DMS53 treated with DMSO at 0.1 percent for 48 hours (cell line): ENCODE results near the gene ARHGAP1.
"Not testable (repeated sequence)": the region's sequence is repeated elsewhere in the genome, so short reads cannot be mapped to it uniquely, and the experiment has no call there.

ENCODE experiments used
- DNase-seq: peaks from one replicate; lab custom pipeline; 2025; ENCODE audit not compliant: unreplicated experiment; lab: John Stamatoyannopoulos, UW

ARHGAP1 gene

DNA sequence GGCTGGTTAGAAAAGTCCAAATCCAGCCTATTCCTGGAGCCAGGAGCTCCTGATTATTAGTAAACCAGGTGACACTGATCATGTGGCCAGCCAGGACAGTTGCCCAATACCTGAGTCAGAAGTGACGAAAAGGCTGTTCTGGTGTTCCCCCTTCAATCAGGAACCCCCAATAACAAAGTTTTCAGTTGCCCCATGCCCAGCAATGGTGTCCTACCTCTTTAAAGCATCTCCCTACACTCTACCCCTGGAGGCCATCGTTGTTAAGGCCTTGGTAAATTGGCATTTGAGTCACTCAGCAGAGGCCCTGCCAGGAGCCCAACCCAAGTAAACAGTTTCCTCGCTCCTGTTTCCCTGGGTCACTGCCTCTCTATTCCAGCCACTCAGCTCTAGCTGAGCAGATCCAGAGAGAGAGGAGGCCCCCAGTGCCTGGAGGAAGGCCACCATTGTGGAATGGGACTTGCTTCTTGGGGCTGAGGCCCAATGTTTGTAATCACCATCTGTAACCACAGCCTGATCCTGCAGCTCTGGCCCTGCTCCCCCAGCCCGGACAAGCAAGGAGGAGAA, 25.0 kb downstream of the ARHGAP1 start:
- DNase-seq, result no peak

- no peak for DNase-seq
These were observed 25.7 kb downstream of the ARHGAP1 start for GRCh38 chr11:46674463-46675287.

GRCh38 chr11:46673713-46674462, 26.5 kb downstream of the ARHGAP1 start:
- no peak for DNase-seq

DNA sequence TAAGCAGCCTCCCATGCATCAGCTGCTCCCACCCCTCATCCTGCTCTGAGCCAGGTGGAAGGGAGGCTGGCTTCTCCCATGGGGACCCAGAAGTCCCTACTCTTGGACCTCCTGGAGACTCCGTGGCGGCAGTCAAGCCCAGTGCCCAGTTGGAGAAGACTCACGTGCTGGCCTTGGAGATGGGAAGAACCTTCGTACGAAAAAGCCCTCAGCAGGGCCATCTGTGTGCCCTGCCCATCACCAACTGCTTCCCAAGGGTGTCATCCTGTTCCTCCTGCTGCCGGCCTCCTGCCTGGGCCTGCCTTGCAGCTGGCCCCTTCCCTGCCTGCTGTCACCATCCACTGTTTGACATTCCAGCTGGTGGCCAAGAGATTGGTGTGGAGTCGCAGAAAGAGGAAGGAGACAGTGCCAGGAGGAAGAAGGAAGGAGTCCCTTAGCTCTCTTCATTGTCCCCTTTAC, 28.0 kb downstream of the ARHGAP1 start:
- no peak for DNase-seq

- no peak for DNase-seq
These were observed 28.5 kb downstream of the ARHGAP1 start for GRCh38 chr11:46671958-46672315.

- not testable (repeated sequence) for DNase-seq
These were observed 29.9 kb downstream of the ARHGAP1 start for GRCh38 chr11:46670521-46670920.

DNA sequence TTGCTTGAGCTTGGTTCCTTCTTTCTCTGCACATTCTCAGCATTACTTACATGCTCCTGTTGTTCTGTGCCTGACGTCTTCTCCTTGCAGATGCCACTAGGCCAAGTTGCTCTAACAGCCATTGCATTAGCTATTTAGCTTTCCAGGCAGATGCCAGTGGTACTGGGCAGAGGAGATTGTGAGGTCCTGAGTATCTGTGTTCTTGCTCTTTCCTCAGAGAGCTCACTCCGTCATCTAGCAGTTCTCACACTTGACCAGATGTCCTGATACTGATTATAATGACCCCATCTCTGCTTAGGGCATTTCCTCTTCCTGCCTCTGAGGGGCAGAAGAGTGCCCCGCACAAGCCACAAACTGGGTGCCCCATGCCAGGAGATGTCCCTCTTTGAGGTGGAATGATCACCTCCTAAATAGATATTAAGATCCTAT, 30.7 kb downstream of the ARHGAP1 start:
- no peak for DNase-seq

- no peak for DNase-seq
These were observed 31.8 kb downstream of the ARHGAP1 start for GRCh38 chr11:46668480-46669085.

DNA sequence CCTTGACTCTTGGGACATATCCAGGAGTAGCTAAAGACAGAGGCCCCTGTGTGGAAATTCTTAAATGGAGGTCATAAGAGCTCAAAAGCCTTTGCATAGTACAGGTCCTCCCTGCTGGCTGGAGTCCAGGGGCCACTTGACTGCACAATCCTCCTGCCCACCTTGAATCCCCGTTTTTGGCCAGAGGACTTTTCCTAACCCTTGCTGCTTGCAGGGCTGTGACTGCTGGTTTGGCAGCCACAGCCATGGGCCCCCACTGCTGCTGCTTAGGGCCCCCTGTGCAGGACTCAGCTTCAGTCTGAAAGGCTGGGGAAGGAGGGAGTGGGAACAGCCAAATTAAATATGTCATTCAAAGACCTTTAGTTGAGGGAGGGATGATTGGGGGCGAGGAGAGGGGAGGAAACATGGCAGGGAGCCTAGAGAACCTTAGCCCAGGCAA, 33.4 kb downstream of the ARHGAP1 start:
- no peak for DNase-seq

- DNase-seq, result no peak
These were observed 33.9 kb downstream of the ARHGAP1 start for GRCh38 chr11:46666516-46666915.

DNA sequence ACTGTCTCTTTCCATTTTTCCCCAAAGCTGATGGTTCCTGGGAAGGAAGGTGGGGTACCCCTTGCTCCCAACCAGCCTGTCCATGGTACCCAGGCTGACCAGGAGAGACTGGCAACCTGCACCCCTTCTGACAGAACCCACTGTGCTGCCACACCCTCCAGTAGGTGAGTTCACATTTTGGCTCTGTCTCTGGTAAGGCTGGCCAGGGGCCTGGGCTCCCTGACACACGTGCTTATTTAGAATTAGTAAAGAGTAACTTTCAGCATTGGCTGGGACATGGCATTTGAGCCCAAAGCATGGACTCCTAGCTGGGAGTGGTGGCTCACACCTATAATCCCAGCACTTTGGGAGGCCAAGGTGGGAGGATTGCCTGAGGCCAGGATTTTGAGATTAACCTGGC, 35.1 kb downstream of the ARHGAP1 start:
- DNase-seq, result no peak

DNA sequence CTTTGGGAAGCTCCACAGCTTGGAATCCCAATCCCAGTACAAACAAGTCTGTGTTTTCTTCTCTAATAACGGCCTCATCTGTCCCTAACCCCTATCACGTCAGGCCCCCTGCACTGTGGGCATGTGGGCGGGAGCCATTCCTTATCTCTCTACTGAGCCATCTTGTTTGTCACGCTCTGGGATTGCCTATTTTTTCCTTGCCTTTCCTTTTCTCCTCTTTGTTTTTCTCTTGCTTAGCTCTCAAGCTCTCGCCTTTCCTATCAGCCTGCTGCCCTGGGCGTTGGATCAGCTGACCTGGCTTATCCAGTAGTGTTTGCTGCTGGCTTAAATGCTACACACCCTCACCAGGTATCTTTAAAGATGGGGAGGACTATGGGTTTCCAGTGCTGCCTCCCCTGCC, 35.8 kb downstream of the ARHGAP1 start:
- DNase-seq, result no peak

GRCh38 chr11:46663277-46663940, 37.0 kb downstream of the ARHGAP1 start:
- no peak for DNase-seq

- DNase-seq, result no peak
These were observed 38.1 kb downstream of the ARHGAP1 start for GRCh38 chr11:46662366-46662765.

DNA sequence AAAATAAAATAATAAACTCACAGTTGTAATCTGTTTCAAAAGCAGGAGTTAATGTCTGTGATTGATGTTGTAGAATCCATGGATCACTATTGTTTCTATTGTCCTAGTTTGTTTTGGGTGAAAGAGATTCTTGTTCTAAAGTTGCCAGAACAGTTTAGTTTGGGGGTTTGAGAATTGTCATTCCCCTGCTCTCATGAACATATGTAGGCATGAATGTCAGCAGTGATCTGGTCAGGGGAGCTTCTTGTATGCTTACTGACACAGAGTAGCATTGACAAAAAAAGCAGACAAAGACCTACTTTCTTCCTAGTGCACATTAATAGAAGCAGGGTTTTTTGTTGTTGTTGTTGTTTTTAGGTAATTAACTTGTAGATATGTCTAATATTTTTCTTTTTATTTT, 38.6 kb downstream of the ARHGAP1 start:
- DNase-seq, result no peak

DNA sequence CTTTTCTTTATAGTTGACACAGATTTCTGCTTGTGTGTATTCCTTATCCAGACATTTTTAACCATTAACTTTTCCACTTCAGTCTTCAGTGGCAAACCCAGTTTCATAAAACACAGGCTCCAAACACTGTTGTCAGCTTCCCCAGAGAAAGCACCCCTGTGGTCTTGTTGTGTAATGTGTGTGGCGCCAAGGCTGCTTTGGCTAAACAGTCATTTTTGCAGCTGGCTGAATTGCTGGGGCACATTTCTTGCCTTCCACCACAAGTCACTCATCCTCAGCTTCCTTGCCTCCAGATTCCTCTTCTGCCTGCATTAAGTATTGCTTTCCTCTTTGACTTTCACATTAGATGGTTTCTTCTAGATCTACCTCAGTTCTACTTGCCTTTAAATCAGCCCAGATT, 40.5 kb downstream of the ARHGAP1 start:
- no peak for DNase-seq

- no peak for DNase-seq
These were observed 42.2 kb downstream of the ARHGAP1 start for GRCh38 chr11:46658259-46658658.

- DNase-seq, result no peak
These were observed 43.2 kb downstream of the ARHGAP1 start for GRCh38 chr11:46657186-46657585.

DNA sequence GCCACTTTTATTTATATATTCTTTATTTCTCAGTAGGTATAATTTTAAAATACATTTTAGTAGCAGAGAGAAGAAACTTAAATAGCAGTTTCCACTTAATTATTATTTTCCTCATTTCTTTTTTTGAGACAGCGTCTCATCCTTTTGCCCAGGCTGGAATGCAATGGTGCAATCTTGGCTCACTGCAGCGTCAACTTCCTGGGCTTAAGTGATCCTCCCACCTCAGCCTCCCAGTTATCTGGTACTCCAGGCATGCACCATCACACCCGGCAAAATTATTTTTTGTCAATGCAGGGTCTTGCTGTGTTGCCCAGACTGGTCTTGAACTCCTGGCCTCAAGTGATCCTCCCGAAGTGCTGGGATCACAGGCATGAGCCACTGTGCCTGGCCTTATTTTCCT, 44.8 kb downstream of the ARHGAP1 start:
- DNase-seq, result no peak

- no peak for DNase-seq
These were observed 51.2 kb downstream of the ARHGAP1 start for GRCh38 chr11:46649180-46649738.

DNA sequence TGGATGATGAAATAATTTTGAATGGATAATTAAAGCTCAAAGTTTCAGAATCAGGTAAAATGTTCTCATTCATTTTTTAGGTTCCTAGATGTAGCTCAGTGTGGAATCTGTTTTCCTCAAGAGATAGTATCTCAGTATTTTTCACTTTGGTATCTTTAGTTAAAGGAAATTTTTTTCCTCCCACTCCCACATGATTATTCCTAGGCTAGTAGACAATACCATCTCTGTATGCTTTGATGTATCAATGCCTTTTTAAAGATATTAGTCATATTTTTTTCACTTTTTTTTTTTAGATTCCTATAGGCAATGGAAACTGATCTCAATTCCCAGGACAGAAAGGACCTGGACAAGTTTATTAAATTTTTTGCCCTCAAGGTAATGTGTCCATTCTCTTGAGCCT, 56.4 kb downstream of the ARHGAP1 start:
- no peak for DNase-seq
